Measurements from ENCODE around the gene ADORA2A. TPM values are rescaled to one million over a fixed set of nuclear protein-coding genes. Genes with fewer than 3 reads are reported as not detected.
"Not testable (repeated sequence)": the region's sequence is repeated elsewhere in the genome, so short reads cannot be mapped to it uniquely, and the experiment has no call there.

The ADORA2A gene
- total RNA-seq, 2 experiments from 2014 or later: 45.1 to 45.2 TPM

DNA sequence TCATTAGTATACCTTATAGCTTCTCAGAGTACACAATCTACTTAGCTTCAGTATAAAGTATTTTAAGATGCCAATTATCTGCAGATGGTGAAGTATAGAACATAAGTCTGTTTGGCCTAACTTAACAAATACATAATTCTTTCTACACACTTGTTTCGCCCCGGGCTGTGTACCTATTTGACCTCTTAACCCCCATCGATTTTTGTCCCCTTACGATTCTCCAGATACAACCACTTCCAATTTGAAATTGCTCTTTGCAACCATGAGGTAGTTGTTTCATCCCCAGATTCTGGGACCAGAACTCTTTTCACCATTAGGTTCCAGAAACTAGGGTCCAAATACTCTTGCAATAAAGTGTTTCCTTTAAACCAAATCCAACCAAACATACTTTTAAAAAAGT is 57.8 kb downstream of the ADORA2A start:
- H3K9me3 Mint-ChIP-seq: no peaks in the 10 kb centered on the region
- H3K36me3 Mint-ChIP-seq: no peaks in the 10 kb centered on the region
- H3K4me1 Mint-ChIP-seq: peaks cover 10% of the 10 kb centered on the region
- no peak for DNase-seq
- H3K27me3 Mint-ChIP-seq: no peaks in the 10 kb centered on the region
- no peak overlapping the region for H3K27ac Mint-ChIP-seq
- H3K4me3 Mint-ChIP-seq: no peak overlapping the region

- Mint-ChIP-seq H3K36me3 (no peaks in the 10 kb centered on the region), H3K27ac (no peak overlapping the region), H3K9me3 (no peaks in the 10 kb centered on the region), H3K4me1 (peaks cover 10% of the 10 kb centered on the region), H3K27me3 (no peaks in the 10 kb centered on the region), H3K4me3 (no peak overlapping the region)
- DNase-seq: no peak
Observed at GRCh38 chr22:24485608-24486007, 58.2 kb downstream of the ADORA2A start.

- Mint-ChIP-seq H3K4me3 (no peak overlapping the region), H3K4me1 (peaks cover 10% of the 10 kb centered on the region), H3K27ac (no peak overlapping the region), H3K36me3 (no peaks in the 10 kb centered on the region), H3K9me3 (no peaks in the 10 kb centered on the region), H3K27me3 (peaks cover 5% of the 10 kb centered on the region)
- DNase-seq: no peak
Observed at GRCh38 chr22:24486501-24486921, 59.1 kb downstream of the ADORA2A start.

GRCh38 chr22:24489011-24489410 is 61.6 kb downstream of the ADORA2A start:
- Mint-ChIP-seq H3K27me3 (peaks cover 29% of the 10 kb centered on the region), H3K36me3 (no peaks in the 10 kb centered on the region), H3K27ac (no peak overlapping the region), H3K4me1 (no peaks in the 10 kb centered on the region), H3K4me3 (no peak overlapping the region), H3K9me3 (no peaks in the 10 kb centered on the region)
- DNase-seq: no peak

GRCh38 chr22:24489434-24489833 is 62.0 kb downstream of the ADORA2A start:
- H3K4me1 Mint-ChIP-seq, H3K4me3 Mint-ChIP-seq: not testable (repeated sequence)

More at GRCh38 chr22:24489434-24489833, 62.0 kb downstream of the ADORA2A start:
- DNase-seq, H3K9me3 Mint-ChIP-seq, H3K36me3 Mint-ChIP-seq, H3K27ac Mint-ChIP-seq: not testable (repeated sequence)
- peaks cover 33% of the 10 kb centered on the region for H3K27me3 Mint-ChIP-seq

Other genes starting within 250 kb of the ADORA2A start
- gene SUSD2, start 246.1 kb upstream of the ADORA2A start, total RNA-seq: under 1 TPM; 0.56 to 0.80 TPM
- gene GGT5, start 182.5 kb upstream of the ADORA2A start, total RNA-seq: not detected
- gene SPECC1L, start 156.8 kb upstream of the ADORA2A start, total RNA-seq: 10 to 100 TPM; 46.3 to 47.7 TPM
- under 1 TPM in 1 of 2 experiments, not detected in 1; 0.08 TPM for gene UPB1, start 67.7 kb downstream of the ADORA2A start, total RNA-seq
- 100 to 1,000 TPM; 127 to 145 TPM for gene GUCD1, start 127.5 kb downstream of the ADORA2A start, total RNA-seq
- 100 to 1,000 TPM; 221 to 222 TPM for gene SNRPD3, start 128.4 kb downstream of the ADORA2A start, total RNA-seq
- 1 to 10 TPM in 1 of 2 experiments, under 1 TPM in 1; 0.91 to 1.1 TPM for gene LRRC75B, start 165.5 kb downstream of the ADORA2A start, total RNA-seq
- gene GGT1, start 175.6 kb downstream of the ADORA2A start, total RNA-seq: 10 to 100 TPM; 11.1 to 12.3 TPM

All from activated naive CD8-positive, alpha-beta T cell treated with anti-CD3 and anti-CD28 coated beads for 36 hours (primary cell).